CD4-positive, alpha-beta T cell (primary cell): ENCODE results near the gene SLC2A2. TPM values are rescaled to one million over a fixed set of nuclear protein-coding genes. Genes with fewer than 3 reads are reported as not detected.

Experiments
- ATAC-seq: fragments of 200-7000 bp; cut with Tn5 transposase; one replicate; pipeline ENCODE4 v1.10.0; 2022; ENCODE audit warnings: mild to moderate bottlenecking; ENCODE audit not compliant: poor library complexity
- CTCF ChIA-PET: fragments of 350-600 bp; sonication (Branson Sonifier 250); formaldehyde crosslinking; loops from one replicate; lab custom pipeline; 2021; ENCODE audit warnings: antibody characterized with exemption, inconsistent platforms; lab: Charles Lee
- POLR2A ChIA-PET: fragments of 350-600 bp; sonication (Branson Sonifier 250); formaldehyde crosslinking; loops from one replicate; lab custom pipeline; 2021; ENCODE audit warnings: antibody characterized with exemption, inconsistent platforms; lab: Charles Lee
- DNase-seq, 14 experiments: peaks; one replicate each; pipeline ENCODE4 v3.0.0-alpha.2; 2013 to 2020; ENCODE audit warnings: mixed read lengths in 2 of 14
- H3K27ac ChIP-seq, 2 donors: one replicate each; pipeline versions ENCODE4 v1.5.1 to v1.7.0; 2013; ENCODE audit warnings: low read length in 2 of 2, low read depth in 1 of 2, mild to moderate bottlenecking in 1 of 2
- H3K27me3 ChIP-seq, 2 experiments: 1 replicate in 1 of 2; 2 replicates in 1 of 2; pipeline versions ENCODE4 v1.6.1 to v1.7.0; 2013; ENCODE audit warnings: low read length in 2 of 2, control low read depth in 1 of 2, mild to moderate bottlenecking in 1 of 2, moderate library complexity in 1 of 2; ENCODE audit not compliant: insufficient read depth in 2 of 2, control insufficient read depth in 1 of 2
- H3K36me3 ChIP-seq: one replicate; pipeline ENCODE4 v1.6.1; 2013; ENCODE audit warnings: low read length, control low read depth; ENCODE audit not compliant: insufficient read depth
- H3K4me1 ChIP-seq: one replicate; pipeline ENCODE4 v1.6.1; 2013; ENCODE audit warnings: low read length, control low read depth; ENCODE audit not compliant: insufficient read depth
- H3K4me3 ChIP-seq: one replicate; pipeline ENCODE4 v1.5.1; 2013; ENCODE audit warnings: mild to moderate bottlenecking, low read length, moderate library complexity
- H3K9me3 ChIP-seq, 2 experiments: 1 replicate in 1 of 2; 2 replicates in 1 of 2; pipeline versions ENCODE4 v1.6.1 to v1.7.0; 2013; ENCODE audit warnings: low read length in 2 of 2, mild to moderate bottlenecking in 2 of 2, control low read depth in 1 of 2, moderate library complexity in 1 of 2; ENCODE audit not compliant: control insufficient read depth in 1 of 2, insufficient read depth in 1 of 2
- H3K27ac Mint-ChIP-seq: one replicate; pipeline ENCODE4 v1.8.0; 2020; ENCODE audit warnings: mixed read lengths
- H3K27me3 Mint-ChIP-seq: one replicate; pipeline ENCODE4 v1.8.0; 2021; ENCODE audit warnings: mixed read lengths
- H3K36me3 Mint-ChIP-seq: one replicate; pipeline ENCODE4 v1.8.0; 2021; ENCODE audit warnings: low read depth, mixed read lengths
- H3K4me1 Mint-ChIP-seq: one replicate; pipeline ENCODE4 v1.8.0; 2021; ENCODE audit warnings: low read depth, mixed read lengths
- H3K4me3 Mint-ChIP-seq: one replicate; pipeline ENCODE4 v1.8.0; 2020; ENCODE audit warnings: mild to moderate bottlenecking, mixed read lengths
- H3K9me3 Mint-ChIP-seq: one replicate; pipeline ENCODE4 v1.8.0; 2020; ENCODE audit warnings: mixed read lengths
- CTCF ChIP-seq: fragments of 200-600 bp; IDR thresholded peaks from one replicate; pipeline ENCODE4 v1.8.0; 2022; ENCODE audit warnings: antibody characterized with exemption, mild to moderate bottlenecking
- intact Hi-C, 2 experiments: fragments of 100-400 bp; cut with DNase I in 1 of 2; cut with micrococcal nuclease in 1 of 2; formaldehyde crosslinking; loops; one replicate each; pipeline versions ENCODE4 v1.15.1 to v1.9.0; 2023 to 2025; cut with DNase I, micrococcal nuclease
- total RNA-seq, 174 experiments: library from RNA in 2 of 174; stranded (reverse) in 2 of 174; gene quantifications; one replicate each; pipeline ENCODE4 v1.2.3 and lab custom pipeline; 2021 to 2026

Gene SLC2A2
- total RNA-seq, 2 experiments from 2014 or later, result not detected

- no peak for DNase-seq
Observed at GRCh38 chr3:171000281-171000680, 26.2 kb downstream of the SLC2A2 start.

GRCh38 chr3:170999737-171000242 is 26.7 kb downstream of the SLC2A2 start:
- CTCF ChIA-PET, result no interaction called here
- ATAC-seq (no peak), DNase-seq (no peak)
- H3K27ac Mint-ChIP-seq, result no peak overlapping the region
- POLR2A ChIA-PET, result no interaction called here
- H3K4me3 Mint-ChIP-seq, result no peak overlapping the region
- no peaks in the 10 kb centered on the region for H3K4me1 ChIP-seq
- no peaks in the 10 kb centered on the region for H3K9me3 Mint-ChIP-seq
- no peak overlapping the region for H3K27ac ChIP-seq
- no peaks in the 10 kb centered on the region for H3K9me3 ChIP-seq
- intact Hi-C loops, result no loop called here
- no peaks in the 10 kb centered on the region for H3K27me3 ChIP-seq
- no peak for TF ChIP-seq CTCF
- H3K36me3 Mint-ChIP-seq, result no peaks in the 10 kb centered on the region
- H3K4me1 Mint-ChIP-seq, result no peaks in the 10 kb centered on the region
- no peak overlapping the region for H3K4me3 ChIP-seq
- H3K36me3 ChIP-seq, result no peaks in the 10 kb centered on the region
- no peaks in the 10 kb centered on the region for H3K27me3 Mint-ChIP-seq

More at GRCh38 chr3:171000281-171000680, 26.2 kb downstream of the SLC2A2 start:
- intact Hi-C loops, result no loop called here
- H3K36me3 ChIP-seq, result no peaks in the 10 kb centered on the region
- H3K4me1 ChIP-seq, result no peaks in the 10 kb centered on the region
- H3K4me3 Mint-ChIP-seq, result no peak overlapping the region
- CTCF ChIA-PET, result no interaction called here
- no peaks in the 10 kb centered on the region for H3K9me3 Mint-ChIP-seq
- H3K27me3 ChIP-seq, result no peaks in the 10 kb centered on the region
- H3K9me3 ChIP-seq, result no peaks in the 10 kb centered on the region
- no peak overlapping the region for H3K27ac ChIP-seq
- TF ChIP-seq CTCF, result no peak
- H3K27me3 Mint-ChIP-seq, result no peaks in the 10 kb centered on the region
- no peak overlapping the region for H3K27ac Mint-ChIP-seq
- ATAC-seq, result no peak
- POLR2A ChIA-PET, result no interaction called here
- no peaks in the 10 kb centered on the region for H3K4me1 Mint-ChIP-seq
- H3K4me3 ChIP-seq, result no peak overlapping the region
- no peaks in the 10 kb centered on the region for H3K36me3 Mint-ChIP-seq

GRCh38 chr3:170997961-170998913 is 28.3 kb downstream of the SLC2A2 start:
- Histone ChIP-seq H3K4me1 (no peaks in the 10 kb centered on the region), H3K9me3 (no peaks in the 10 kb centered on the region), H3K27ac (no peak overlapping the region), H3K4me3 (no peak overlapping the region), H3K36me3 (no peaks in the 10 kb centered on the region), H3K27me3 (no peaks in the 10 kb centered on the region)
- intact Hi-C loops, result no loop called here
- no peak for DNase-seq
- ATAC-seq, result no peak
- CTCF ChIA-PET, result no interaction called here
- Mint-ChIP-seq H3K9me3 (no peaks in the 10 kb centered on the region), H3K4me3 (no peak overlapping the region), H3K4me1 (no peaks in the 10 kb centered on the region), H3K27ac (no peak overlapping the region), H3K27me3 (no peaks in the 10 kb centered on the region), H3K36me3 (no peaks in the 10 kb centered on the region)
- POLR2A ChIA-PET, result no interaction called here
- TF ChIP-seq CTCF, result no peak
